HG02970 (cell line): ENCODE measurements around the gene PSMB5.
A peak's percentile ranks its signal among the peaks of the same experiment; 100 is the strongest.

Experiments used
- ATAC-seq: cut with Tn5 transposase; IDR thresholded peaks from one replicate; pipeline ENCODE4 v1.9.1; 2021; ENCODE audit warnings: mild to moderate bottlenecking, moderate library complexity, moderate number of reproducible peaks; ENCODE audit not compliant: unreplicated experiment, low FRiP score

The PSMB5 gene

DNA sequence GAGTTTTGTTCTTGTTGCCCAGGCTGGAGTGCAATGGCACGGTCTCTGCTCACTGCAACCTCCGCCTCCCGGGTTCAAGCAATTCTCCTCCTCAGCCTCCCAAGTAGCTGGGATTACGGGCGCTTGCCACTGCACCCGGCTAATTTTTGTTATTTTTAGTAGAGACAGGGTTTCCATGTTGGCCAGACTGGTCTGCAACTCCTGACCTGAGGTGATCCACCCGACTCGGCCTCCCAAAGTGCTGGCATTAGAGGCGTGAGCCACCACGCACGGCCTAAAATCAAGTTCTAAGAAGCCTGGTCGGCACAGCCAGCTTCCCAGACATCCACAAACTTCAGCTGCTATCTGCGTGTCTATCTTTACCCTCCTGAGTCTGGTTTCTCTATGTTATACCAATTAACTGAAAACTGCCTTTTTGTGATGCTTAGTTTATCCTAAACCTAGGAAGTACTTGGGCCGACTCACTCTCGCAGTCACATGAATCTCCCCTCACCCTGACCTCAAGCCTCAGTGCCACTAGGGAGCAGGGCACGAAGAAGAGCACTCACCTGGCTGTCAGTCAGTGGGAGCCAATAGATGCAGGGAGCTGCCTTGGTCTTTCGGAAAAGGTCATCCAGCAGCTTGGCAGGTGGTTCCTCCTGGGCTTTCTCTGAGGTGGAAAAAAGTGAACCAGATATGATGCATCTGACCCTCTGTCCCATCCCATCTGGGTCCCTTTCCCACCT is 26.0 kb upstream of the PSMB5 start:
- ATAC-seq = no peak

DNA sequence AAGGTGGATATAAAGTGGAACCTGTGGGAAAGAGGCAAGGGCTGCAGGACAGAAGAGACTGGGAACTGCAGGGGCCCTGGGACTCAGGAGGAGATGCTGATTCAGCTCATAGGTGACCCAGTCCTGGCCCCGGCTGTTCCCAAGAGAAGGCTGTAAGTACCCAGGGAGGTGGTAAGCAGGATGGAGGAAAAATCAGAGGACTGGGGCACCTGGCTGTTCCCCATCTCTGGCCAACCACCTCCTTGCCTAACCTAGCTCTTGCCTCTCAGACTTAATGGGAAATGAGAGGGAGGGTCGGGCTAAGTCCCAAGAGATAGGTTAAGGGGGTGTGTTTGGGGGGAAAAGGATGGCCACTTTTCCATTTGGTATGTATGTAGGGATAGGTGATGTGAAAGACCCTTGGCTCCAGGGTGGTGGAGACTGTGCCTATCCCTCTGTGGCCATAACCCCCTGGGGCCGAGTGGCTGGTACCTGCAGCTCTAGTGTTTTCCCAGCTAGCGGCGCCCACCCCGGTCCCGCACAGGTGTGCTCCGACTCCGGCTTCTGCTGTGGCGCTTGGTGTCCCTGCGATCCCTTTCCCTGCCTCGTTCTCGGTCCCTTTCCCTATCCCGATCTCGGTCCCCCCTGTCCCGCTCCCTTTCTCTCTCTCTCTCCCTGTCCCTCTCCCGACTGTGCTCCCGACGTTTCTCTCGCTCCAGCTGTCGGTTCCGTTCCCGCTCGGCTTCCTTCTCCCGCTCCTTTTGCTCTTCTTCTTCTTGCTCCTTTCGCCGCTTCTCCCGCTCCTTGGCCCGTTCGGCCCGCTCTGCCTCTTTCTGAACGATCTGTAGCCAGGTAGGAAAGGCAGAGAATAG is 24.2 kb upstream of the PSMB5 start:
- ATAC-seq = no peak

DNA sequence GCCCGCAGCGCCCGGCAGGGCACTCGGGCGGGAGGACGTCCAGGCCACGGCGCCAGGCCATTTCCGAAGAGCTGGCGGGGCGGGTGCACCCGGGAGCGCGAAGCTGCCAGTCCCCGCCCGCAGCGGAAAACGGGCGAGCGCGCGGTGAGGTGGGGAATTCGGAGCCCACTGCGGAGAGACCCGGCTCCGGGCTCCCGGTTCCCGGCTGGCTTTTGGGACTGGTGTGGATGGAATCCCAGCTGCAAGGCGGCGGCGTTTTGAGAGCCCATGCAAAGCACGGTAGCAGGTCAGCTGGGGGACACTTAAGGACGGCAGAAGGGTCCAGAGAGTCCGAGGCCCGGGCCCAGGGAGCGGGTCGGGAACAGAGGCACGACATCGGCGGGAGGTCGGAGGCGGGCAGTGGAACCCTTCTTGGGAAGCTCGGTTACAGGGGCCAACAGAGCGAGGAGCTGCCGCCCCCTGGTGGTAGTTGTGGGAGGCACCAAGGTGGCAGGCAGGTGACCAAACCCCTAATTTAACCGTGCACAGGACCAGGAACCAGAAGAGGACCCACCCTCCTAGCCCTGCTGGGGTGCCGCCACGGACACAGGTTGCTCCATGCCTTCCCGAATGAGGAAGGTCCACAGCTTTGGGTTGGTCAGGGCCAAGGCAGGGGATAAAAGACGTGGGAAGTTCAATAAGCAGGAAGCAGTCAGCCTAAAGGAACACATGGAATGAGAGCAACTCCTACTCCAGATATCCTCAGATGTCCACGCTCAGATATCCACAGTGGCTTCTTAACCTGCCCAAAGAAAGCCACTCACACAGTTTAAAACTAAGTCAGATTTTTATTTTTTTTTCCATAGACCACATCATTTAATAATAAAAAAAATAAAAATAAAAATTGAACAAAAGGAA is 23.3 kb upstream of the PSMB5 start:
- ATAC-seq = peak; percentile 63

DNA sequence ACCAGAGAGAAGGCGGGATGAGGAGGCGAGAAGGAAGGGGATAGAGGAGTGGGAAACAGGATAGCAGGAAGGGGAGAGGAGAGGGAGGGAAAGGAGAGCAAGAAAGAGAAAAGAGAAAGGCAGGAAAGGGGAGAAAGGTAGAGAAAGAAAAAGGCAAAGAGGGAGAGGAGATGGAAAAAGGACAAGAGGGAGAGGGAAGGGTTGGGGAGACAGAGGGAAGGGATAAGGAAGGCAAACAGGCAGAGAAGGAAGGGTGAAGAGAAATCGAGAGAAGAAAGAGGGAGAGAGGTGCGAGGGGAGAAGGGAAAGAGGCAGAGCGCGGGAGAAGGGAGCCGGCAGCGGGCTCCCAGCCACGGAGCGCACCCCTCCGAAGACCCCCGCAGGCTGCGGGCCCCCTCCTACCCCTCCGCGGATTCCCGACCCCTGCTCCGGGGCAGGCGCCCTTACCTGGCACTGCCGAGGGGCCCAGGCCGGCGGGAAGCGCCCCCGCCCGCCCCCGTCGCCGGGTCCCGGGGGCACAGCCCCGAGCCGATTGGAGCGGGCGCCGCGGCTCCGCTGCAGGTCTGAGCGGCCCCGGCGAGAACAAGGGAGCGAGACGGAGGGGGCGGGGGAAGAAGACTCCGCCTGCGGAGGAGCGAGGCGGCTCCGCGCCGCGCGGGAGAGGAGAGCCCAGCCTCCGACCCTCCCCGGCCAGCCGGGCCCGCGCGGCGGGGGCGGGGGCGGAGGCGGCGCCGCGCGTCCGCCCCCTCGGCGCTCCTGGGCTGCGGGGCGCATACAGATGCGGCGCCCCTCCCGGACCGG is 22.5 kb upstream of the PSMB5 start, which contains the start of gene CDH24:
Gene CDH24 (minus strand): TSS at position 565 of the 801 bp plus-strand sequence. CDS start 1,787 bp downstream, outside the sequence.
- no peak for ATAC-seq

DNA sequence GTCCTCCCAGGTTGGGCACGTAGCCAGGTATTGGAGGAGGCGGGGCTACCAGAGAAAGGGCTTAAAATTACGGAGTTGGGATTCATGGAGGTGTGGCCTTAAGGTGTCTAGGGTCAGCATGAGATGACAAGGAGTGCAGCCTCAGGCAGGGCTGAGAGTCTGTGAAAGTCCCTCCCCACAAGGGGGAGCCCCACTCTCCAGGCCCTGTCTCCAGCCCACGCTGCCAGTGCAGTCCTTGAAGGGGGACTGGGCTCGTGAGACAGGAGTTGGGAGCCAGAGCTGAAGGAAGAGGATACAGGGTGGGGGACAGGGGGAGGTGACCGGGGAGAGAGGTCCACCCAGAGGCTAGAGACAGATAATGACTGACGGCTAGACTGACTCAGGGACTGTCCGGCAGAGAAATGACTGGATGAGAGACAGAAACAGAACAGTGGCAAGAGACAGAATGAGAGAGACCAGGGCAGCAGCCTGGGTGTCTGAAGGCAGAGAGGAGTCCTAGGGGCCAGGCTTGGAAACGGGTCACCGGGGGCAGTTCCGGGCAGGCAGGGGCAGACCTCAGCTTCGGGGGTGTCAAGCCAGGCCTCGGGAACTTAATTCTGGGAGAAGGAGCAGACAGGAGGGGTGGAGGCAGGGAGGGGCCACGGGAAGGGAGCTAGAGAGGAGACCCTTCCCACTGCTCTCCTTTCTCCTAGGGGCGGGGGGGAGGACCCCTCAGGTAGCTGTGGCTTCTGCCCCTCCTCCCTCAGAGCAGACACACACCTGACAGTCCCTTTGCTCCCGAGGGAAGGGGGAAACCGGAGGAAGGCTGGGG is 21.6 kb upstream of the PSMB5 start:
- ATAC-seq = no peak

DNA sequence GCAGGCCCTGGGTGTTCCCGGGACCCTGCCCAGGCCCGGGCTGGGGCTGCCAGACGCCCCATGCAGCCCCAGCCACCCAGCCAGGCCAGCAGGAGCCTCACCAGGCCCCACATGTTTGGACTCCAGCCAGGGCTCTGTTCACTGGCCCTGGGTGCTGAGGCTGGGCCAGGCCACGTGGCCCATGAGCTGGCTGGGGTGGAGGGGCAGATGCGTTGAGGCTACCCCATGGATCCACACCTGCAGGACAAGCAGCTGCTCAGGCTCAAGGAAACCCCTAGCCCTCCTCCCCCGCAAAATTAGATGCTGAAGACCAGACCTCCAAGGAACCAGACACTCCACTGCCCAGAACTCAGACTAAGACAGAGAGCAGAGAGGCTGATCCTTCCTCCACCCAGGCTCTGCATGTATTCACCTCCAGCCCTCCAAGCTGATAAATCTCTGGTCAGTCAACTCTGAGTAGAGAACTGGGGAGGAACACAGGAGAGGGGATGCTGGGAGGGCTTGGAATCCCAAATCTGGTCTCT is 21.0 kb upstream of the PSMB5 start:
- no peak for ATAC-seq

DNA sequence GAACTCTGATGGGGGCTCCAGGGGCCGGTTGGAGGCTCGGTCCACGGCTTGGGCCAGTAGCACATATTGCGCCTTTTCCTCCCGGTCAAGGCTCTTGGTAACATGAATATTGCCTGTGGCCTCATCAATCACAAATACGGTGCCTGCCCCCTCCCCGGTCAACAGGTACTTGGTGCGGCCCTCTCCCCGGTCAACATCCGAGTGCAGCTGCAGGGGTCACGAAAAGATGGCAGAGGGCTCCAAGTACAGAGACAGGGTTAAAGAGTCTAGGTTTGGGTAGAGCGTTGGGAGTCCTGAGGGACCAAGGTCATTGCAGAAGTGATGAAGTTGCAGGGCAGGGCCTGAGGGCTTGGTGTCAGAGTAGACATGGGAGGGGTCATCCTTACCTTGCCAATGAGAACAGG is 20.4 kb upstream of the PSMB5 start:
- no peak for ATAC-seq

DNA sequence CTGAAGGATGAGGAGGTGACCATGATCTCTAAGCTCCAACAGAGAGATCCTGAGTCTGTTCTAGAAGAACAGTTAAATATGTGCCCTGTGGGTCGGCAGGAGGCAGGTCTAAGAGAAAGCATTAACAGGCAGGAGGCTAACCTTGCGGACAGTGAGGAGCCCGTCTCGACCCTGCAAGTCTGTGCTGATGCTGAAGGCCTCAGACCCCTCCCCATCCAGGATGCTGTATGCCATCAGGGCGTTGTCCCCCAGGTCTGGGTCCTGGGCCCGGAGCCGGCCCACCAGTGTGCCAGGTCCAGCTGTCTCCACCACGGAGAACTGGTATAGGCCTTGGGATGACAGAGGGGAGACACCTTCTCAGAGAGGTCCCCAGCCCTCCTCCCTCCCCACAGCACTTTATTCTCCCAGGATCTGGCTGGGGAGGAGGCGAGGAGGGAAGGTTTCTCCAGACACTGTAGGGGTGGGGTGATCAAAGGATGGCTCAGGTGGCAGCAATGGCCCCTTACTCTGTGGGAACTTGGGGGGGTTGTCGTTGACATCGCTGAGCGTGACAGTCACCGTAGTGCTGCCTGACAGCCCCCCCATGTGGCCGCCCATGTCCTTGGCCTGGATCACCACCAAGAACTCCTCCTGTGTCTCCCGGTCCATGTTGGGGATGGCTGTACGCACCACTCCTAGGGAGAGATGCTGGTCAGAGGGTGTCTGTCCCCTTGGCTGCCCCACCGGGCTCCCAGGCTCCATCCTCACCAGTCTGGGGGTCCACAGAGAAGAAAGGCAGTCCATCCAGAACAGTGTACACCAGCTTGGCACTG is 19.5 kb upstream of the PSMB5 start:
- no peak for ATAC-seq

DNA sequence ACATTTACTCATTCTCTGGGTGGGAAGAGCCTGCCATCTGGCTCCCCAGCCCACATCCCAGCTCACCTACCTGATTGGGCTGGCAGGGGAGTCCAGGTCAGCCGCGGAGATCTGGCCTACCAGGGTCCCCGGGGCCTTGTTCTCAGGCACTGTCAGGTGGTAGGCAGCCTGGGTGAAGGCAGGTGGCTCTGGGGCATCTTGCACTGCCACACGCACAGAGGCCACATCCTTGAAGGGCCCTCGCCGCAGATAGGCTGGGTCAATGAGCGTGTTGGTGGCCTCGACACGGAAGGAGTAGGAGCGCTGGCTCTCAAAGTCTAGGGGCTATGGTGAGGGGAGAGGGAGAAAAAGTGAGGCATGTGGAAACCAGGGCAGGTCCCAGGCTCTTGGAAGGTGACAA is 18.7 kb upstream of the PSMB5 start:
- no peak for ATAC-seq

DNA sequence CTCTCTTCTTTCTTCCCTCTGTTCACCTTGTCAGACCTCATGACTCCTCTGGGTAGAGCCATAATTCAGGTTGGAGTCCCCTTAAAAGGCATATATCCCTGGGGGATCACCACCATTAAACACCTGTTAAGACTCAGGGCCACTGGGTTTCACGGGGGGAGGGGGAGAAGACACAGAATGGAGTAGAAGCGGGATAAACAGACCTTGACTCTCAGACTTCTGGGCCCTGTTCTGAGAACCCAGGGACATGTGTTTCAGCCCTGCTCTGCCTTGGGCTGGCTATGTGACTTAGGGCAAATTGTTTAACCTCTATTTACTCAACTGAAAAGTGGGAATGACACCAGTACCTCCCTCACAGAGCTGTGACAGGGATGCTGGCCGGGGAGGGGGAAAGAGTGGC is 18.0 kb upstream of the PSMB5 start:
- ATAC-seq = no peak

DNA sequence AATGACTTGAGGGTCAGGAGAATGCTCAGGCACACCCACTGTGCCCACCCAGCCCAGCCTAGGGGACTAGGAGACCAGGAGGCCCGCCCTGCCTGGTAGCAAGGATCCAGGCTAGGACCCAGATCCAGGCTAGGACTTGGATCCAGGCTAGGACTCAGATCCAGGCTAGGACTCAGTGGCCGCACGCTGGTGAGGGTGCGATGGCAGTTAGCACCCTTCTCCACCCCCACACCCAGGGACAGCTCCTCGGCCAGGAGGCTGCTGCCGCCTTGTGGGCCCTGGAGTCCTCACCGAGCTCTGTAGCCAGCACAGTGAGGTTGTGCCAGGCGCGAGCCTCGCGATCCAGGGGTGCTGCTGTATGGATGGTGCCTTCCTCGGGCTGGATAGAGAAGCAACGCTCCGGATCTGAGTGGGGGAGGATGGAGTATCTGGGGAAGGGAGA is 17.5 kb upstream of the PSMB5 start:
- no peak for ATAC-seq

DNA sequence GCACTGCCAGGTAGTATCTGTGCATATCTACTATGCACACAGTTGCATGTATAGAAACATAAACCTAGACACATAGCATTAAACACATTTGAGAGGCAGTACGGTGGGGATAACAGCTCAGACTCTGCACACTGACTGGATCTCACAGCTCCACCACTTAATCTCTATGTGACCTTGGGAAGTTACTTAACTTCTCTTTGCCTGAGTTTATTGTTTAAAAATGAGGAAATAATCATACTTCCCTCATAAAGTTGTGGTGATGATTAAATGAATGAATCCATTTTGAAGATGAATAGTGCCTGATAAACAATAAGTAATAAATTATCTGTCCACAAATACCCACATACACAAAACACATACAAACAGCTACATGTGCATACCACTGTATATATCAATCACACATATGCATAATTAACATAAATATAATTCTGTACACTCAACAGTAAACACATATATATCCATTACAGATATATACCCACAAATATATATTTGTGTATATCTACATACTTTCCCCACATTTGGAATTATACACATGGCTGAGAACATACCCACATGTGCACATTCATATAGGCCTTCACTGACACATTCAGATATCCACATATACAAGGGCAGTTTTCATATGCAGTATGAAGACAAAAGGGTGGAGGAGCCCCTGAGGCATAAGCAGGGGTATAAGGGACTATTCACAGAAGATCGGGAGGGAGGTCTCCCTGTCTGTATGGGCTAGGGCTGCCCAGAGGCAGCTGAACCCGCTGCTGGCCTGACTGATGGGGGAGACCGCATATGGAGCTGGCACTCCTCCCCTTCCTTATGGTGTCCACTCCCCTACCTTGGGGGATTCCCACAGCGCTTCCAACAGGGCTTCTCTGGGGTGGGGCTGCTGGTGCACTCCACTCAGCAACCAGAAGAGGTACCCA is 16.7 kb upstream of the PSMB5 start:
- ATAC-seq = no peak

DNA sequence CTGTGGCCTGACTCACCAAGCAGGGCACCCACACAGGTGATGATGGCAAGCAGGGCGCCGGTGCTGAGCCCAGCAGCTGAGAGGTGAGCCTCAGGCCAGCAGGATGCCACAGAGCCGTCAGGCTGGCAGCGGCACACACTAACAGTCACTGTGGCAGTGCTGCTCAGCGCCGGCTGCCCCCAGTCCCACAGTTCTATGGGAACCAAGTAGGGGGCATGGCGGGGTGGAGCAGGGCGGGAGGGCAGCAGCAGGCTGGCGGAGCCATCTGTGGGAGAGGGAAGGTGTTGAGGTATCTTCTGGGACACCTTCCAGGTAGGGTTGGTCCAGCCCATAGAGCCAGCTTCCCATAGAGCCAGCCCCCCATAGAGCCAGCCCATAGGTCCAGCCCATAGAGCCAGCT is 14.3 kb upstream of the PSMB5 start:
- no peak for ATAC-seq

DNA sequence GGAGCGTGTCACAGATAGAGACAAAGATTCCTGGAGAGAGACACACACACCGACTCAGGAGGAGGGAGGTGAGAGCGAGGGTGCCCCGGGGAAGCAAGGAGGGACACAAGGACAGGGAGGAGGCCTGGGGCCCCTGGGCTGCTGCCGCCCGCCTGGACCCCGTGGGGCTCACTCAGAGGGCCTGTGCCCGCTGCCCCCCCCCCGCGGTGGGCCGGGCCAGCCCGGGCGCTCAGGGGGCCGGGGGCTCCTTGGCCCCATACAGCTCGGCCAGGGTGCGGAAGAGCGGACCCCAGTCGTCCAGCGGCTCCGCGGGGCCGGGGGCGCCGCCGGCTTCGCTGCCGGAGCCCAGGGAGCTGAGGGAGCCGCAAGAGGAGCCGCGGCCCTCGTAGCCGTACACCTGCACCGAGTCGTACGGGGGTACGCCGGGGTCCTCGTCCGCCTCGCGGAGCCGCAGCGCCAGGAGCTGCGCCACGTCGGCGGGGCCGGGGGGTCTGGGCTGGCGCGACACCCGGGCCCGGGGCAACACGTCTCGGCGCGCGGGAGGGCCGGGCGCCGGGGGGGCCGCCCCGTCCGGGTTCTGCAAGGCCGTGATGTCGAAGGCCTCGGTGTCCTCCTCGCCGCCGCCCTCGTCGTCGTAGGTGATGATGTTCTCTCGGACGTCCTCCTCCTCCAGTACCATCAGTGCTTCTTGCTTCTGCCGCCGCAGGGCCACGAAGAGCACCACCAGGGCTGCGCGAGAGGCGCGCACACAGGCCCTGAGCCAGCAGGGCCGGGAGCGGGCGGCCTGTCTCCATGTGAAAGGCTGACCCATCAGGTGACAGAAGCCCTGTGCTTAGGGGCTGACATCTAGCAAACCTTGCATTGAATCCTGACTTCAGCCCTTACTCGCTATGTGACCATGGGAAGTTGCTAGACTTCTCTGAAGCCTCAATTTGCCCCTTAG is 13.3 kb upstream of the PSMB5 start:
- ATAC-seq = no peak

DNA sequence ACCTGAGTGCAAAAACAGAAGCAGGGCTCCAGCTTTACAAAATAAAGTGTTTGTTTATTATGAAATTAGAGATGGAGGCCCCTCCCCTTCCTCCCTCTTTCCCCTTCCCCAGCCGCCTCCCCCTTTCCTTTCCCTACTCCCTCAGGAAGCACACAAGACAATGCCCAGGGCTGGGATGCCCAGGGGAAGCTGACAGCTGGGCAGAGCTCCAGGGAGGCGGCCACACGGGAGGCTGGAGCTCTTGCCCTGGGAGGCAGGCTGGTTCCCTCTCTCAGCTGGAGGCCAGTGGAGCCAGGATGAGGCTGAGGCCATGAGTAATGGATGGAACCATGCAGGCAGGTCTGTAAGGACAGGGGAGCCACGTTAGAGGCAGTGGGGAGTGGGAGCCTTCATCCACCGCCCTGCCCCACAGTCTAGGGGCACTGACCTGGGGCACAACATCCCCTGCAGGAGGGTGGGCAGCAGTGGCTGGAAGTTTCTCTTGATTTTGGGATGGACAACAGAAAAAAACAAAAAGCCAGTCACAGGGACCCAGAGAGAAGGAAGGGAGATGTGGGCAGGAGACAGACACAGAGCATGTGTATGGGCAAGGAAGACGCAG is 12.4 kb upstream of the PSMB5 start:
- no peak for ATAC-seq
